Pancreas (tissue), 10 donors: Measurements from ENCODE around the gene RBM10. TPM values are rescaled to one million over a fixed set of nuclear protein-coding genes. Genes with fewer than 3 reads are reported as not detected.
A peak's percentile ranks its signal among the peaks of the same experiment; 100 is the strongest.

Experiments used
- ATAC-seq, 4 donors: fragments of 200-7000 bp; cut with Tn5 transposase; one replicate each; pipeline versions ENCODE4 v1.8.0 to v1.9.1; 2020; ENCODE audit warnings: mild to moderate bottlenecking in 4 of 4, moderate library complexity in 4 of 4
- DNase-seq, 6 donors: peaks; one replicate each; pipeline ENCODE4 v3.0.0-alpha.2; 2020
- FAIRE-seq: peaks from 2 replicates; lab custom pipeline; 2012; peaks lifted over from hg19 to GRCh38; lab: Jason Lieb, UNC
- H3K27ac ChIP-seq, 4 donors: fragments of 200-600 bp; sonication (generic); 1 replicate in 3 of 4; 2 replicates in 1 of 4; pipeline versions ENCODE4 v1.5.0 to v1.8.0; 2020
- H3K27me3 ChIP-seq, 4 donors: fragments of 200-600 bp; one replicate each; pipeline ENCODE4 v1.8.0; 2021
- H3K36me3 ChIP-seq, 3 donors: fragments of 200-600 bp; sonication (generic) in 1 of 3; one replicate each; pipeline versions ENCODE4 v1.5.0 to v1.8.0; 2020 to 2021
- H3K4me1 ChIP-seq, 3 donors: fragments of 200-600 bp; one replicate each; pipeline ENCODE4 v1.8.0; 2021
- H3K4me3 ChIP-seq, 4 donors: fragments of 200-600 bp; sonication (generic) in 2 of 4; one replicate each; pipeline versions ENCODE4 v1.5.0 to v1.8.0; 2020 to 2021
- H3K9me3 ChIP-seq, 4 donors: fragments of 200-600 bp; one replicate each; pipeline ENCODE4 v1.8.0; 2021
- CTCF ChIP-seq, 4 donors: fragments of 200-600 bp; sonication (generic) in 3 of 4; IDR thresholded peaks; one replicate each; pipeline versions ENCODE4 v1.5.0 to v1.8.0; 2021; ENCODE audit warnings: antibody characterized with exemption in 4 of 4
- WGBS, 2 donors: extraction: QIAGEN DNeasy Blood & Tissue Kit; methylation state at CpG; one replicate each; pipeline ENCODE4 v1.1.7; 2013; 5-methylcytosine and 5-hydroxymethylcytosine counted together
- intact Hi-C, 3 donors: fragments of 100-400 bp; cut with DNase I; formaldehyde crosslinking; loops; one replicate each; pipeline versions ENCODE4 v1.11.1 to v1.14.2; 2022
- polyA plus RNA-seq, 2 donors: library from polyadenylated mRNA; stranded (reverse); fragments of 200-250 nt; gene quantifications; one replicate each; pipeline ENCODE4 v1.2.3, GENCODE V29; 2013
- total RNA-seq, 6 donors: library from RNA; stranded (reverse); fragmentation: NEBNext Ultra II Directional in 4 of 6; extraction: Animal tissue kit (Norgen Biotek cat#: 25700) in 4 of 6; gene quantifications; one replicate each; pipeline versions ENCODE4 v1.2.1 to v1.2.4, GENCODE V29; 2021 to 2023
- donor health status: healthy with polysubstance abuse.
- donor health status: DM: no; HTN: no; CAD: no; lungs with moderate emphysema.
- donor health status: DM: no; HTN: no; CAD: no.
- donor health status: control.
- donor health status: control.
- donor health status: Bipolar disorder and iron deficiency.
- donor health status: DM: yes; HTN: yes; CAD: no.
- donor health status: DM: no; HTN: no; CAD: no.
- donor health status: DM: no; HTN: no; CAD: no.
- donor health status: DM: yes; HTN: yes; CAD: no.

RBM10 gene
- total and polyA plus RNA-seq, 8 donors, result 13.3 to 42.0 (median 21.3) TPM

DNA sequence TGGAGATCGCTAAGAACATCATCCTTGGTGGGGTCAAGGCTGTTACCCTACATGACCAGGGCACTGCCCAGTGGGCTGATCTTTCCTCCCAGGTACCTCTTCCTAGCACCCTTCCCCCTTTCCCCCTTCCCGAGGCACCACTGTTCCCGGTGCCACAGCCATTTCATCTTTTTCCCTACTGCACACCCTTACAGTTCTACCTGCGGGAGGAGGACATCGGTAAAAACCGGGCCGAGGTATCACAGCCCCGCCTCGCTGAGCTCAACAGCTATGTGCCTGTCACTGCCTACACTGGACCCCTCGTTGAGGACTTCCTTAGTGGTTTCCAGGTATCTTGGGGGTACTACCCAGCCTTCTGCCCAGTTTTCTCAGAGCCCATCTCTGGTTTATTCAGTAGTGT, 54.3 kb downstream of the RBM10 start:
- no peaks in the 10 kb centered on the region for H3K9me3 ChIP-seq
- no peak for DNase-seq
- TF ChIP-seq CTCF (IDR thresholded peaks at IDR 0.05), result no peak

DNA sequence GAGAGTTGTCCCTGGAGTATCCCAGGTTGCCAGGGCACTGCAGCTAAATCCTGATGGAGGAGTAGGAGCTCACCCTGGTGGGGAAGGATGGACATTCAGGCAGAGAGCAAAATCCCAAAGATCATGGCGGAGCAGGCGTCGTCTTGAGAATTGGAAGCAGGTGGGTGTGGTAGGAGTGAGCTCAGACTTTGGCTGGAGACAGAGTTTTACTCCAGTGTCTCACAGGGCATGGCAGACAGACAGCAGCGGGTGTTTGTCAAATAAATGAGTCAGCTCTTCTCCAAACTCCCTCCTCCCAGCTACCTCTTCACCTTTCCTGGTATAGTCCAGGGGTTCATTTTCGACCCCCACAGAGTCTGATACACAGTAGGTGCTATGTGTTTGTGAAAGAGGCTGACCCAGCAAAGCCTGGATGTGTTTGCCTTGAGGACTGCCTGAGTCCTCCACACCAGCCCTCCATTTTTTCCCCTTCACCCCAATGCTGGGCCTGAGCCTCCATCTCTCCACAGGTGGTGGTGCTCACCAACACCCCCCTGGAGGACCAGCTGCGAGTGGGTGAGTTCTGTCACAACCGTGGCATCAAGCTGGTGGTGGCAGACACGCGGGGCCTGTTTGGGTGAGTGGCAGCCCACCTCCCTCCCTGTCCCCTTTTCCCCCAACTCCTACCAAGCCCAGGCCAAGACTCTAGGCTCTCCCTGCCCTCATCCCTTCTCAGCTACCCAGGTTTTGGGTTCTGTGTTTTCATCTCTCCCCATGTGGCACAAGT, 55.5 kb downstream of the RBM10 start:
- peak in 2 of 4 donors; percentile 43 to 61 for ATAC-seq
- Histone ChIP-seq H3K27ac (no peak overlapping the region), H3K4me1 (peaks cover 0 to 16% (median 5%) of the 10 kb centered on the region in 3 donors), H3K9me3 (no peaks in the 10 kb centered on the region), H3K36me3 (peaks cover 7 to 68% (median 43%) of the 10 kb centered on the region in 3 donors), H3K4me3 (no peak overlapping the region), H3K27me3 (no peaks in the 10 kb centered on the region)
- 82 to 91% methylated on average over 9 of the region's 9 CpGs for WGBS, 2 donors
- no peak for TF ChIP-seq CTCF (IDR thresholded peaks at IDR 0.05)
- intact Hi-C loops, result no loop called here
- peak in 1 of 6 donors; percentile 33 for DNase-seq
- no peak for FAIRE-seq

More for the DNA sequence above, 54.3 kb downstream of the RBM10 start:
- H3K4me3 ChIP-seq, result no peak overlapping the region
- ATAC-seq (no peak), FAIRE-seq (no peak)
- peaks cover 7 to 58% (median 43%) of the 10 kb centered on the region in 3 donors for H3K36me3 ChIP-seq
- intact Hi-C loops, result loop anchor here in 1 of 3 donors (10.0 kb wide), 1 partner anchor 176 kb away; the partner anchor contains the start of gene ZNF157
- 89 to 96% methylated on average over 10 of the region's 10 CpGs for WGBS, 2 donors
- no peak overlapping the region for H3K27ac ChIP-seq
- H3K4me1 ChIP-seq, result peaks cover 0 to 25% (median 11%) of the 10 kb centered on the region in 3 donors
- no peaks in the 10 kb centered on the region for H3K27me3 ChIP-seq

DNA sequence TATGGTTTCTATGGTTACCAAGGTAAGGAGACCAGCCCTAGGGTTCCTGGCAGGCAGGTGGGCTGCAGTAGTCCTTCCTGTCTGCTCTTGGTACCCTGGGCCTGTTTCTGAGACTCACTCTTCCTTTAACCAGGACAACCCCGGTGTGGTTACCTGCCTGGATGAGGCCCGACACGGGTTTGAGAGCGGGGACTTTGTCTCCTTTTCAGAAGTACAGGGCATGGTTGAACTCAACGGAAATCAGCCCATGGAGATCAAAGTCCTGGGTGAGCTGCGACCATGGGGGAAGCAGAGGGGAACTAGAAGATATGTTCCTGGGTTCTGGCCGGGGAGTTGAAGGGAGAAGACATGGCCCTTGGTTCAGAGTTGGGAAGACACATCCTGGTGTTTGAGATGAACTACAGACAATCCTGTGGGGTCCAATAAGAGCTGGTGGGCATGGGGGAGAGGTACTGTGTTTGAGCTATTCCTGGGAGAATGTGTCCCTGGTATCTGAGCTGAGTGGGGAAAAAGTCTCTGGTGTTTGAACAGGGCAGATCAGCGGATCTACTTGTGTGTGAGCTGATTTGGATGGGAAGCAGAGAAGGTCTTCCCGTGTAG, 56.4 kb downstream of the RBM10 start:
- no peak for ATAC-seq
- FAIRE-seq, result no peak
- Histone ChIP-seq H3K4me1 (peaks cover 0 to 9% (median 0%) of the 10 kb centered on the region in 3 donors), H3K9me3 (no peaks in the 10 kb centered on the region), H3K27ac (no peak overlapping the region), H3K27me3 (no peaks in the 10 kb centered on the region), H3K36me3 (peaks cover 7 to 75% (median 46%) of the 10 kb centered on the region in 3 donors), H3K4me3 (no peak overlapping the region)
- peak in 1 of 6 donors; percentile 13 for DNase-seq
- intact Hi-C loops, result no loop called here
- TF ChIP-seq CTCF (IDR thresholded peaks at IDR 0.05), result no peak
- WGBS, 2 donors, result 76 to 84% methylated on average over 9 of the region's 9 CpGs

- Histone ChIP-seq H3K27ac (no peak overlapping the region), H3K9me3 (no peaks in the 10 kb centered on the region), H3K4me3 (no peak overlapping the region), H3K36me3 (peaks cover 7 to 84% (median 46%) of the 10 kb centered on the region in 3 donors), H3K4me1 (peaks cover 0 to under 1% (median 0%) of the 10 kb centered on the region in 3 donors), H3K27me3 (no peaks in the 10 kb centered on the region)
- no peak for ATAC-seq
- WGBS, 2 donors, result 92 to 98% methylated on average over 11 of the region's 11 CpGs
- no peak for FAIRE-seq
- intact Hi-C loops, result no loop called here
- no peak for TF ChIP-seq CTCF (IDR thresholded peaks at IDR 0.05)
- DNase-seq, result peak in 1 of 6 donors; percentile 62
Measured at GRCh38 chrX:47202316-47202715, 57.3 kb downstream of the RBM10 start.
